Bone marrow (tissue), 2 donors: ENCODE measurements around the gene GNPTAB.

Experiments used
- DNase-seq, 2 donors: peaks; one replicate each; lab custom pipeline; 2025; lab: John Stamatoyannopoulos, UW

GNPTAB gene

DNA sequence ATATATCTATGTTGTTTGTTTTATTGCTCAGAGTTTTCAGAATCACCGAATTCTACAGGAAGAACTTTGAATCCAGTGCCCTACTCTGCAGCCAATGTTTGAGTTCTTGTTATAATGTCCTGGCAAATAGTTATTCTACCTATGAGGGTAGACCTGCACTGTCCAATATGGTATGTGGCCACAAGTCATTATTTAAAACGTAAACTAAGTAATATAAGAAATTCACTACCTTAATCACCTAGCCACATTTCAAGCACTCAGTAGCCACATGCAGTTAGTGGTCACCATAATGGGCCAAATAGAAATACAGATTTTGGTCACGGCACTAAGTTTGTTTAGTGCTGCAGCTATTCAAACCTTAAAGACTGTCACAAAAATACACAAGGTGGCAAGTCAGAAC, 26.4 kb downstream of the GNPTAB start:
- no peak for DNase-seq

DNA sequence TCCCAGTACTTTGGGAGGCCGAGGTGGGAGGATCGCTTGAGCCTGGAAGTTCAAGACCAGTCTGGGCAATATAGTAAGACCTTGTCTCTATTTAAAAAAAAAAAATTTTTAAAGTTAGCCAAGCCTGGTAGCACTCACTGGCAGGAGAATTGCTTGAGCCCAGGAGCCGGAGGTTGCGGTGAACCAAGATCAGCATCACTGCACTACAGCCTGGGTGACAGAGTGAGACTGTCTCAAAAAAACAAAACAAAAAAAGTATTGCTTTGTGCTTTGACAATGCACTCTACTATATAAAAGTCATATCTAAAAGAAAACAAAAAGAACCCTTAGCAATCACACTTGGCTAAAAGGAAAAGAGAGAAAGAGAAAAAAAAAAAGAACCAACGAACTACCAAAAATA, 26.8 kb downstream of the GNPTAB start:
- no peak for DNase-seq

DNA sequence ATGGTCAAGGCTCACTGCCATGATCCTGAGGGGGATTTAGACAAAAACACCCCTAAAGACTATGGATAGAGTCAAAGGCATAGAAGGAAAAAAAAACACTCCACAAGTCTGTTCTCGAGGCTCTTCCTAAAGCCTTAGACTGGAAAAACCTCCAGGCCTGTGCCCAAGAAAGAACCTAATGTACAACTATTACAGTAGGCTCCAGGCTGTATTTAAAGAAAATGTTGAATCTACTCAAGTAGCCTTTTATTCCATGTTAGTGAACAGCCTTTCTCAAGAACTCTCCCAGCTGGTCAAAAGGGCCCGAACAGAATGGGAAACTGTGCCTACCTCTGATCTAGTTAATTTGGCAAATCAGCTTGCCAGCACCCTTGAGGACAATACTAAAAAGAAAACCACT, 28.3 kb downstream of the GNPTAB start:
- DNase-seq = no peak

DNA sequence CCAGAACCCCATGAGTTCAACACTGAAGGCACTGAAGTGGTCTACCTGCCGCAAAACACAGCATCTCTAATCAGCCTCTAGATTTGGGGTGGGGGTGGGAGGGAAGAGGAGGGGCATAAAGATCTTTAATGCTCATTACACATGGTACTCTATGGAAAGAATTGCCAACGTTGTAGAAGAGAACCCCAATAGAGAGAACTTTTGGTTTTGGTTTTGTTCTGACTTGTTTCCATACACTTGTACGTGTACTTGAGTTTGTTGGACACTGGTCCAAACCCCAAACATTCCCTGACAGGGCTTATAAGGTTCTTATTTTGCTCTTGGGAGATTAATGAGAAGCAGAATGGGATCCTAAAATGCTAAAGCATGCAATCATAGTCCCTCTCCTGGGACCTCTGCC, 31.0 kb downstream of the GNPTAB start:
- no peak for DNase-seq

DNA sequence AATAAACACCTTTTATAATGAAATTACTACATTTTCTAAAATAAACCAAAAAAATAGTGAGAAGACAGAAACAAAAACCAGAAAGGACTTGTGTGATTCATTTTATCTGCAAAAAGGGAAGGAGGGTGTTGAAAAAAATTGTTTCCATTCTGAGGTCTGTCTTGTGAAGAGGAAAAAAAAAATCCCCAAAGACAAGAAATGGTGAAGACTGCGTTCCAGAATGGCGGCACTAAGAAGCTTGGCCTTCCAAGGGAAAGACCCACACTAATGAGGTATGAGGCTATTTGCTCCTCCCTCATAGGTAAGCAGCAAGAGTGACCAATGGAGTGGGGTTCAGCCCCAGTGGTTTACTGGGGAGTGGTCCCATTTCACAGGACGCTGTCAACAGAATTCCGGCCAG, 35.0 kb downstream of the GNPTAB start:
- peak in 1 of 2 donors; percentile 72 for DNase-seq

DNA sequence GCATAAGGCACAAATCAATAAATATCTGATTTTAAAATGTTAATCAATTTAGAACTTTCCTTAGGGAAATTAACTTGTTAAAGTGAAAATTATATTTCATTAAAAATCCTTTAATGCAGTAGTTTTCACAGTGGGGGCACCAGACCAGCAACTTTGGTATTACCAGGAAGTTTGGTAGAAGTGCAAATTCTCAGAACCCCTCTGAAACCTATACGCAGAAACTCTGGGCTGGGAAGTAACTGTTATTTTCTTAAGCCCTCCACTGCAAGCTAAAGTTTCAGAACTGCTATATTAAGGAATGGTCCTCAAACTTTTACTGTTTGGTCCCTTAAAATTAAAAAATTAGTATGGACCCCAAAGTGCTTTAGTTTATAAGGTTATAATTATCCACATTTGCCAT, 35.7 kb downstream of the GNPTAB start:
- no peak for DNase-seq

DNA sequence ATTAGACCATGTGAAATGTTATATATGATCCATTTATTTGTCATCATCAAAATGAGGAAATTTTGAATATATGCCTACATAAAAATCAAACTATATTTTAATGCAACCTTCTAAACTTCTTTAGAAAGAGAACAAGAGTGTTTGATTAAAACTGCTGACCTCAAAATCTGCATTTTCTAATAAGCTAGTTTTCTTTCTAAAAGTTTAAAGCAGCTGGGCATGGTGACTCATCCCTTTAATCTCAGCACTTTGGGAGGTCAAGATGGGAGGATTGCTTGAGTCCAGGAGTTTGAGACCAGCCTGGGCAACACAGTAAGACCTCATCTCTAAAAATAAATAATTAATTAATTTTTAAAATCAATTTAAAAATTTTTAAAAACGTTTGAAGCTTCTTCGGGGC, 36.2 kb downstream of the GNPTAB start:
- DNase-seq = no peak

DNA sequence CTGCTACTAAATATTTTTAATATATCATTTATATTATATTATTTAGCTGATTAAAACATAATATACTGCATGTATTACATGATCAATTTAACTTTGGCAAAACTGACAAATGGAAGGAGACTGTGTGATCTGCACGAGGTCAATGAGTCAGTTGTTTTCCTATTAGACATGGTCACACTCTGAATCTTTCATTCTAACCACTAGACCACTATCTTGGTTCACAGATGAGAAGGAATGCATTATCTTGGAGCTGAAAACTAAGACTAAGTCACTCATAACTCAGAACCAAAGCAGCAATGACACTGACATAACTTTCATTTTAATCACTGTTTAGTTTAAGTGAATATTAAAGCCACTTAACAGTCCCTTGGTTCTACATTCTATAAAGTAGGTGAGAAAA, 37.4 kb downstream of the GNPTAB start:
- DNase-seq = peak in 1 of 2 donors; percentile 34

DNA sequence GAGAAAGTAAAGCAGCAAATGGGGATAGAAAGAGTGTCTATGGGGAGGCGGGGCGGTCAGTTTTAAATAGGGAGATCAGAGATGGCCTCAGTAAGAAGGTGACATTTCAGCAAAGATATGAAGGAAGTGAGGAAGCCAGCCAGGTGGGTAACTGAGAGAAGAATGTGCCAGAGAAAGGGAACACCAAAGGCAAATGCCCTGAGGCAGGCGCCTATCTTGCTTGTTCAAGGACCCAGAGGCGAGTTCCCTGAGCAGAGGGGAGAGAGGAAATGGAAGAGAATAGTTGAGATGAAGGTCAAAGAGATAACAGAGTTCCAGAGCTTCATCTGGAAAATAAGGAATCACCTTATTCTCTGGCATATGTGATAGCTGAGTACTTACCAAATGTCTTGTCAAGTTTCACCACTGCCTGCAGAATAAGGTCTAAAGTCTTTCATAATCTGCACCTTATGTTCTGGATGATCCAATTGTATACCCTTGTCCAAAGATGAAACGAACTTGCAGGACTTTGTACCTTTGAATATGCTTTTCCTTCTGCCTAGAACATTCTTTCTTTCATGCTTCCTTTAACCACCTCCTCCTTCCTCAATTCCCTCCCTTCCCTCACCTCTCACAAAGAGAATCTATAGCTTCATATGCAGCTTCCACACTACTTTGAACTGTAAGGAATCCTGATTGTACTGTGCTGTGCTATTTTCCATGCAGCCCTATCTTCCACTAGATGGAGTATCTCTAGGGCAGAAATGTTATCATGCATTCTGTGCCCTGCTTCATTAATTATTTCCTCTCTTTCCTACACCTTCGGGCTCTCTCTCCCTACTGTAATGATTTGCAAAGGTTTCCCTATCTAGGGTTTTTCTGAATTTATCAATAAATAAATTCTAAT, 38.5 kb downstream of the GNPTAB start:
- DNase-seq = no peak

DNA sequence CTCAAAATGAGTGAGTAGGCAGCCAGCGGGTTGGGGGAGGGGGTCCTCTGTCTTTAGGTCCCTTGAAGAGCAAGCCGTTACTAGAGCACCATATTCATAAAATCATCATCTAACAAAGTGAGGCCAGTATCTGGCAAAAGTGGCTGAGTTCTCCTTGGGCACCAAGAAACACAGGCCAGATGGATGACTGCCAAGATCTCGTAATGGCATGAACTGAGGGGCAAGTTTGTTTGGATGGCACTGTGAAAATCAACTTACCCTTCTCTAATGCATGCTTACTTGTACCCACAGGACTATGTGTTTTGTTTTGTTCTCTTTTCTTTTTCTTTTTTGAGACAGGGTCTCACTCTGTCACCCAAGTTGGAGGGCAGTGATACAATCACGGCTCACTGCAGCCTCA, 41.6 kb downstream of the GNPTAB start:
- no peak for DNase-seq

DNA sequence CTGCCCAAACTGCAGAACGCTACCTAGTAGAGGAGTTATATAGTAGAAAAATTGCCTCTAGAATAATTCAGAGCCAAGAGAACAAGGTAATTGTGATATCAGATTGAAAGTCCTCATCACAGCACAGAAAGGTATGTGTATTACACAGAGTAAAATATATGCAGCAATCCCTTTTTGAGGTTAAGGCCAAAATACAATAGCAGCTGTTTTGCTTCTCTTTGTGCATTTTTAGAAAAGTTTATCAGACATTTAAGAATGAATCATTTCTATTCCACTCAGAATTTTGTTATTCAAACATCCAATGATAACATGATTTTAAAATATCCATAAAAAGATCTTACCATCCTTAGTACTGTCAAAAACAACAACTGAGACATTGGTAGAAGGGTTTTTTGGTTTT, 45.1 kb downstream of the GNPTAB start:
- DNase-seq = no peak

DNA sequence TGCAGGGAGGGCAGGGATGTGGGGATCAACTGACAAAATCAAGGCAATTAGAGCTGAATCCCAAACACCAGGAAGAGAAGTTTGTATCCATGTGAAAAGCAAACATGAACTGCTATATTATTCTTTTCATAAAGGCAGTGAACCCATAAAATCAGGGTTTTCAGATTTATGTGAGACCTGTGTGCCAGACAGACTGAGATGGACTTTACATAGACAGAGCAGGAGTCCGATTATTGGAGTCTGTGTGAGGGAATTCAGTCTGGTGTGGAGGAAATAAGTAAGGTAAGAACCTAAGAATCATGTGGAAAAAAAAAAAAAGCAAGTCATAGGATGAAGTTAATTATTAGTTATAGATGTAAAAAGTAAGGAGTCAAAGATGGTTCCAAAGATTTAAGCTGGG, 46.4 kb downstream of the GNPTAB start:
- no peak for DNase-seq

DNA sequence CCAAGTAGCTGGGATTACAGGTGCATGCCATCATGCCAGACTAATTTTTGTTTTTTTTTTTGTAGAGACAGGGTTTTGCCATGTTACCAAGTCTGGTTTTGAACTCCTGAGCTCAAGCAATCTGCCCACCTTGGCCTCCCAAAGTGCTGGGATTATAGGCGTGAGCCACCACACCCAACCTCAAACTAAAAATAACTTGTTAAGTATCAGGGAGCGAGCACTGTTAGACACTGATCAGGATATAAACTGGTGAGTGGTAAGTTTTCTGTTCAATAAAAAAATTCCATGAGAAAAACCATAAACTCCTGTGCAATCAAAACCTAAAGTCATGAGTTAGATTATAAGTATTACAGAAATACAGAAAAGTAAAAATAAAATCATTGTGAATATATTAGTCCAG, 46.9 kb downstream of the GNPTAB start:
- no peak for DNase-seq

DNA sequence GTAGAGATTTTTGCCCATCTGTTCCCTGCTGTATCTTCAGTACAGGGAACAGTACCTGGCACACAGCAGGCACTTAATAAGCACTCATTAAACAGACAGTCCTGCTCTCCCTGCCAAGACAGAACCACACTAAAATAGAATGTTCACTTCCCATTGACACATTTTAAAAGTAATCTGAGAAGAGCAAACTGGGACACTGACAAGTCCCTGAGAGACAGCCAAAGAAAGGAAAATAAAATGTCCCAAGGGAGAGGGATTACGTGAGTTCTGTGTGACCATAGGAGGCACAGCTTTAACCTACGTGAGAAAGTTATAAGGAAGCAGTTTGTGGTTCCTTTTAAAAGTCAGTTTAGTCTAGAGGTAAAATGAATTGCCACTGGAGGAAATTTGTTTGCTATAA, 47.6 kb downstream of the GNPTAB start:
- DNase-seq = no peak

DNA sequence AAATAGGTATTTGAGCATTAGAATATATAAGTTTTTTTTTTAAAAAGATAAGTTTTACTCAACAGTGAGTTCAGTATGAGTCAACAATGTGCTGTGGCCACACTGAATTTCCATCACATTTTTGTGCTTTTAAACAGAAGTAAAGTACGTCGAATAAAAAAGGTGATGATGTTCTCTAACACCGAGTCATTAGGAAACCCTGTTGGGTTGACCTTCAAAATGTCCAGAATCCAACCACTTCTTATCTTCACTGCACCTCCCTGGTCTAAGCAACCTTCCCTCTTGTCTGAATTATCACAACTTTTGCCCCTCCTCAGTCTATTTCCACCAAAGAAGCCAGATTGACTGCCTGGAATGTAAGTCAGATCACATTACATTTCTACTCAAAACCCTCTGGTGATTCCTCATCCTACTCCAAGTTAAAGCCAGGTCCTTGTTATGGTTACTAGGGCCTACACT, 48.5 kb downstream of the GNPTAB start:
- no peak for DNase-seq

DNA sequence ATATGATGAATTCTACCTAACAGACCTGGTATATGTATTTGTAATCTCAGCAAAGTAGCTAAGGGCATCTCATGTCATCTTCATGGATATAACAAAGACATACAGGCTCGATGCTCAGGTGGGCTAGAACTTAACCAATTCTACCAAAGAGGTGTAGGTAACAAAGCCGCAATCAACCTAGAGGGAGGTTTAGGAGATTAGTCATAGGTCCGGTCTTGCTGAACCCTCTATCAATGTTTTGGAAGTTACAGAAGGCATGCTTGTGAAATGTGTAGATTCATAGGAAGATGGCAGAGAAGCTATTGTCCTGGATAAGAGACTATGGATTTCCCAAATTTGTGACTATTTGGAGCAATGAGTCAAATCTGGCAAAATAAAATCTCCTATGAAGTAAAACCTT, 48.9 kb downstream of the GNPTAB start:
- no peak for DNase-seq

DNA sequence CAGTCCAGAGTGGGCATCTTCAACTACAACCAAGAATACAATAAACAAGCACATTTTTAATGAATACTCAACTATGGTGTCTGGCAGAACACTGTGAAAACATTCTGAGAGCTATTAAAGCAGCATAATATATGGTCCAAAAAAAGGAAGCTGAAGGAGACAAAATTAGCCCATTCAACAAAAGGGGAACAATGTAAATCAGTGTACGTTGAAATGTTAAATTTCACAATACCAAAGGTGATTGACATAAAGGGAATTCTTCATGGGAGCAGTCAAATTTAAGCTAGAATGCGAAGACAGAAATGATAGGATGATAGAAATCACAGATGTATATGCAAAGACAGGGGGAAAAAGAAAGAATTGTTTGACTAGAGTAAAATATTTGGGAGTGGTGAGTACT, 50.2 kb downstream of the GNPTAB start:
- DNase-seq = peak in 1 of 2 donors; percentile 55

DNA sequence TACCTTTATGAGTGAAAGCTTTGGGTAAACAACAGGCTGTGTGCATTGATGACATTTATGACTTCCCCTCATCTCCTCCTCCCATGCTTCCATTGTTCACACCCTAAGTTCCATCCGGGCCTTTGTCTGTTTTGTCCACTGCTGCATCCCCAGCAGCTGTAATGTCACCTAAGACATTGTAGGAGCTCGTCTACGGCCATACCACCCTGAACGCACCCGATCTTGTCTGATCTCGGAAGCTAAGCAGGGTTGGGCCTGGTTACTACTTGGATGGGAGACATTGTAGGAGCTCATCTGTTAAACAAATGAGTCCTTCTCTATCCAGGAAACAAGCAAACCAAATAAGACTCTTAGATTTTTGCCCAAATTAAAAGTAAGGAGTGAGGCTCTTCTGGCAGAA, 51.1 kb downstream of the GNPTAB start:
- DNase-seq = no peak

DNA sequence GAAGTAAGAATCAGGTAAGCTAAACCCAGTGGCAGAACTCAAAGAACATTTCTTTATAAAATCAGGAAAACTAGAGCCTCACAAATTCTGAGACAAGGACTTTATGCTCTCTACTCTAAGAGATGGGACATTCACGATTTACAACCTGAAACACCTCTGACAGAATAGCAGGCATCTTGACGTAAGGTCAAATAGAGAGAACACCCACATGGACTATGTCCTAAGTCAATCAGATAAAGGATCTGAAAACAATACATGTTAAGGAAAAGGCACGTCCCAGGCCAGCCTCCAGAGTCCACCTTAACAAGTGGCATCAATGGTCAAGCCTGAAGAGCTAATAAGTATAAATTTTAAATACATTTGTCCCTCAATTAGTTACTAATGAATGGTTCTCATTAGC, 51.6 kb downstream of the GNPTAB start:
- DNase-seq = no peak

DNA sequence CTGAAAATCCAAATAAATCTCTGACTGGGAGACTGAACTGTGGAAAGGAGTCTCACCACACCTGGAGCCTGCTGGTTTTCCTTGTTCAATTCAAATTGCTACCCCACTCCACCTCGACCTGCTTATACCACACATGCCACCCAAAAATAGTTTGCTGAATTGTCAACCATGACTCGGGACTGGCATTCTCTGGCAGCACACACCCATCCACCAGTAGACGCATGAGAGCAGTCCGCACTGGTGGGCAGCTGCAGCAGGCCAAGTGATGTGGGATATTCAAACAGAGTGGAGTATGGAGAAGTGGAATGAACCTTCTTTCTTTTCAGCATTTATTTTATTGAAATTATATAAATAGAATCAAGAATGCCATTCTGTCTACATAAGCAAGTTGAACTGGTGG, 52.8 kb downstream of the GNPTAB start:
- DNase-seq = no peak

DNA sequence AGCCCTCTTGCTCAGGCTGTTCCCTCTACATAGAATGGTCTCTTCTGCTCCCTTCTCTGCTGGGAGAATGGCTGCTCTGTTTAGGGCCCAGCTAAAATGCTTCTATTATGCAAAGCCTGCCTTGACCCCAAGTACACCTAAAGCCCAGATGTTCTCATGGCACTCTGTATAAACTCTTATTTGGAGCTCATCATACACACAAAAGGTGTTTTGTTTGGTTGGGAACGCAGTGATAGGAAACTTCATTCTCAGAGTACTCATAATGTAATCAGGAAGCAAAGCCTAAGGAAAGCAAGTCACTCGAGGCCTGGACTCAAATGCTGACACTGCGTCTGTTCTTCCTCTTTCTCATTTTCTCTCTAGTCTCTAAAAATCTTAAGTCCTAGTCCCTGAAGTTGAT, 53.3 kb downstream of the GNPTAB start:
- peak in 1 of 2 donors; percentile 75 for DNase-seq

DNA sequence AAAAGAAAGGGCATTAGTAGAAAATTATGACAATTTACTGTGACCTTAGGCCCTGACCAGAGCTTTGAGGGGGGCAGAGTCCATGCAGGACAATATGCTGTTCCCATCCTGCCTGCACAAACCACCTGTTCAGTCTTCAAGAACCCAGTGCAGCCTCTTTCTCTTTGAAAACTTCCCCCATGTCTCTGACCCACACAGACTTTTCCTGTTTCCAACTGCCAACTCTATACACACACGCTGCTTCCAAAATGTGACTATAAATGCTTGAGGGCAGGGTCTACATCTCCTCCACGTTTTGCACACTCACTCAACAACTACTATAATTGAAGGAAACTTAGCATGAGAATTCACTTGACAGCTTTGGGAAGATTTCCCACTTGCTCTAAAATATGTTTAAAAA, 54.9 kb downstream of the GNPTAB start:
- peak in 1 of 2 donors; percentile 73 for DNase-seq

DNA sequence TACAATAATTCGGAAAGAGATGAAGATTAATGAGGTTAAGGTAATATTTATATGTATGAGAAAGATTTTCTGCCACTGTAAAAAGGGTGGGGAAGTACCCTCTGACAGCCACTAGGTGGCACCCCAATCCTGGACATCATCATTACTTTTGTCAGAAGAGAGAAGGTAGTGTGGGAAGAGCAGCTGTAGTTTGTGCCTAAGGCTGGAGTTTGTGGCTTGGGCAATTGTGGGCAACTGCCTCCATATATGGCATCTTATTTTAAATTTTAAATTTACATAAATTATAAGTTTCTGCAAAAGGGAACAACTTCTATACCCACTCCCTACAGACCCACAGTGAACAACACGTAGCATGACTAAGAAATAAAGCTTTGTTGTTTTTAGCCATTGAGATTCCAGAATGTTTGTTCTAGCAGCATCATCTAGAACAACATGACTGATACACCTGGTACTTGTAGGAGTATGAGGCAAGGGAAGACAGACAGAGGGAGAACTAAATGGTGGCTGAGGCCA, 57.1 kb downstream of the GNPTAB start:
- DNase-seq = peak in 1 of 2 donors; percentile 88
